Measurements from ENCODE around the gene SH3PXD2A.

DNA sequence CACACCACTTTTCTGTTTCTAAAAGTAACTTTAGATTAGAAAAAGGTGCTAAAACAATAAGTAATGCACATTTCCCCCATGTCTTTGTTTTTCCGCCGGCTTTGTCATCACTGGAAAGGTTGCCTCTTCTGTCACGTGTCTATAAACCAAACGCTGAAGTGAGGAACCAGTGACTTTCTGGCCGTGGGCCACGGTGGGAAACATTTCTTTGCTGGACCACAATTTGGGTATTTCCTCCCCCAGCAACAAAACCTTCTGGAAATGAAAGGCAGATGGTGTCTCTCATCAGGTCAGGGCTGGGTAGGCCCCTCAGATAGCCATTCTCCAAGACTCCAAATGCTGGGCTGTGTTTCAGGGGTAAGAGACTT lies 174.5 kb downstream of the SH3PXD2A start:
- TF ChIP-seq POLR2A (IDR thresholded peaks at IDR 0.05; ENCODE audit: low read depth, low read length) (no peak), SPI1 (IDR thresholded peaks at IDR 0.05; ENCODE audit: low read depth, low read length) (0 out of 2 replicates have a peak, but pooled peaks have one; percentile 1)

Data from GM12891 (cell line).